WTC11 (cell line): Measurements from ENCODE around the gene UTP14C. TPM values are rescaled to one million over a fixed set of nuclear protein-coding genes. Genes with fewer than 3 reads are reported as not detected.
A peak's percentile ranks its signal among the peaks of the same experiment; 100 is the strongest.

Source experiments
- ATAC-seq: fragments of 200-7000 bp; cut with Tn5 transposase; 2 replicates; pipeline ENCODE4 v1.10.0; 2021; ENCODE audit warnings: mild to moderate bottlenecking, moderate library complexity
- CTCF ChIA-PET: fragments of 300-600 bp; sonication (Branson Sonifier 250); formaldehyde crosslinking; loops from one replicate; lab custom pipeline; 2021; ENCODE audit warnings: antibody characterized with exemption; lab: Charles Lee
- POLR2A ChIA-PET: fragments of 350-600 bp; sonication (Branson Sonifier 250); formaldehyde crosslinking; loops from one replicate; lab custom pipeline; 2021; ENCODE audit warnings: antibody characterized with exemption; lab: Charles Lee
- DNase-seq: peaks from one replicate; pipeline ENCODE4 v3.0.0; 2021; ENCODE audit warnings: low spot score
- H3K27ac Mint-ChIP-seq: 2 replicates; pipeline ENCODE4 v1.8.0; 2021; ENCODE audit warnings: mixed read lengths
- H3K27me3 Mint-ChIP-seq: 2 replicates; pipeline ENCODE4 v1.8.0; 2021; ENCODE audit warnings: low read depth, mild to moderate bottlenecking, moderate library complexity, mixed read lengths
- H3K36me3 Mint-ChIP-seq: 2 replicates; pipeline ENCODE4 v1.8.0; 2021; ENCODE audit warnings: mixed read lengths
- H3K4me1 Mint-ChIP-seq: 2 replicates; pipeline ENCODE4 v1.8.0; 2022; ENCODE audit warnings: mixed read lengths
- H3K4me3 Mint-ChIP-seq: 2 replicates; pipeline ENCODE4 v1.8.0; 2021; ENCODE audit warnings: mild to moderate bottlenecking, moderate library complexity, mixed read lengths
- H3K9me3 Mint-ChIP-seq: 2 replicates; pipeline ENCODE4 v1.8.0; 2021; ENCODE audit warnings: mixed read lengths
- CREB1 ChIP-seq: sonication (generic); formaldehyde crosslinking; IDR thresholded peaks from 2 replicates; pipeline ENCODE4 v1.8.0; 2023; ENCODE audit warnings: mild to moderate bottlenecking, missing genetic modification reagents
- ETV6 ChIP-seq: sonication (generic); formaldehyde crosslinking; IDR thresholded peaks from 2 replicates; pipeline ENCODE4 v1.8.1; 2022; ENCODE audit warnings: mild to moderate bottlenecking, missing genetic modification reagents
- GRHL2 ChIP-seq: fragments of 250-450 bp; sonication (Bioruptor Pico); IDR thresholded peaks from 2 replicates; pipeline ENCODE4 v1.8.0; 2022; ENCODE audit warnings: mild to moderate bottlenecking, moderate library complexity; ENCODE audit not compliant: insufficient replicate concordance, severe bottlenecking
- GTF2I ChIP-seq: fragments of 250-450 bp; sonication (Bioruptor Pico); conservative IDR thresholded peaks from 2 replicates; pipeline ENCODE4 v1.4.0; 2021; ENCODE audit warnings: mild to moderate bottlenecking
- JUN ChIP-seq: sonication (generic); formaldehyde crosslinking; IDR thresholded peaks from 2 replicates; pipeline ENCODE4 v1.8.0; 2023; ENCODE audit warnings: mild to moderate bottlenecking, missing genetic modification reagents
- NFE2L1 ChIP-seq: sonication (generic); formaldehyde crosslinking; IDR thresholded peaks from 2 replicates; pipeline ENCODE4 v1.8.1; 2023; ENCODE audit warnings: missing genetic modification reagents
- NFYB ChIP-seq: sonication (generic); formaldehyde crosslinking; conservative IDR thresholded peaks from 2 replicates; pipeline ENCODE4 v1.8.0; 2022; ENCODE audit warnings: low read depth, missing genetic modification reagents
- SP1 ChIP-seq: sonication (generic); formaldehyde crosslinking; conservative IDR thresholded peaks from 2 replicates; pipeline ENCODE4 v1.8.1; 2022; ENCODE audit warnings: missing genetic modification reagents
- TEAD4 ChIP-seq: sonication (generic); formaldehyde crosslinking; IDR thresholded peaks from 2 replicates; pipeline ENCODE4 v1.8.0; 2022; ENCODE audit warnings: mild to moderate bottlenecking, missing genetic modification reagents
- ZNF416 ChIP-seq: fragments of 250-450 bp; sonication (Bioruptor Pico); IDR thresholded peaks from 2 replicates; pipeline ENCODE4 v1.9.0; 2021; ENCODE audit warnings: mild to moderate bottlenecking, inconsistent platforms
- total RNA-seq: library from RNA; stranded (reverse); gene quantifications from 3 replicates; pipeline ENCODE4 v1.2.3, GENCODE V29; 2021
- TF ChIP-seq, protein P1 (sequence below): sonication (generic); formaldehyde crosslinking; IDR thresholded peaks from 2 replicates; pipeline ENCODE4 v1.8.0; 2022; ENCODE audit warnings: mild to moderate bottlenecking, missing genetic modification reagents
- TF ChIP-seq, protein P2 (sequence below): sonication (generic); formaldehyde crosslinking; IDR thresholded peaks from 2 replicates; pipeline ENCODE4 v1.8.1; 2022; ENCODE audit warnings: mild to moderate bottlenecking, missing genetic modification reagents, moderate library complexity, borderline replicate concordance
- TF ChIP-seq, protein P3 (sequence below): sonication (generic); formaldehyde crosslinking; conservative IDR thresholded peaks from 2 replicates; pipeline ENCODE4 v1.8.1; 2022; ENCODE audit warnings: mild to moderate bottlenecking, missing genetic modification reagents
- TF ChIP-seq, protein P4 (sequence below): sonication (generic); formaldehyde crosslinking; IDR thresholded peaks from 2 replicates; pipeline ENCODE4 v1.8.1; 2023; ENCODE audit warnings: mild to moderate bottlenecking, missing genetic modification reagents
- TF ChIP-seq, protein P5 (sequence below): fragments of 250-450 bp; sonication (Bioruptor Pico); IDR thresholded peaks from 2 replicates; pipeline ENCODE4 v1.9.0; 2021; ENCODE audit warnings: mild to moderate bottlenecking, borderline replicate concordance
- TF ChIP-seq, protein P6 (sequence below): sonication (generic); formaldehyde crosslinking; IDR thresholded peaks from 2 replicates; pipeline ENCODE4 v1.8.1; 2022; ENCODE audit warnings: mild to moderate bottlenecking, moderate library complexity, missing genetic modification reagents
- TF ChIP-seq, protein P7 (sequence below): fragments of 250-450 bp; sonication (Bioruptor Pico); IDR thresholded peaks from 2 replicates; pipeline ENCODE4 v1.9.0; 2021; ENCODE audit warnings: mild to moderate bottlenecking
- TF ChIP-seq, protein P8 (sequence below): fragments of 250-450 bp; sonication (Bioruptor Pico); IDR thresholded peaks from 2 replicates; pipeline ENCODE4 v2.1.2; 2022; ENCODE audit warnings: mild to moderate bottlenecking, moderate library complexity

UTP14C gene
- total RNA-seq, 1 experiment from 2014 or later, result 18.5 TPM

DNA sequence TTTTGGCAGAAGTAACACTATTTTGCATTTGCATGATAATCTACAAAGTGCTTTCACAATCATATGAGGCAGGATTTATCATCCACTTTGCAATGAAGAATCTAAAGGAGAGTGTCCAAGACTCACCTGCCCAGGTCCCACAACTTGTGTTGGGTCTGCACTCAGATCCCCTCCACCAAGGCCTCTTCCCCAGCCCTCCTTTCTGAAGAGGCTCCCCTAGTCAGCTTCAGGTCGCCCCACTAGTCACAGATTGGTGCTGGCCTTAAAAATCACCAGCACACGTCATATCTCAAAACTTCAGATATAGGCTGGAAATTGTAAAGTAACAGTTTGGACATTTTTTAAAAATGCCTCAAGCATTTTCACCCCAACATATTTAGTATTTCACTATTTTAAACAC, 30.8 kb upstream of the UTP14C start (continued):
- TF ChIP-seq CREB1 (no peak), NFYB (CRISPR knock-in tag) (no peak), JUN (CRISPR knock-in tag) (no peak), NFE2L1 (CRISPR knock-in tag) (no peak)
- TF ChIP-seq, protein P1, sequence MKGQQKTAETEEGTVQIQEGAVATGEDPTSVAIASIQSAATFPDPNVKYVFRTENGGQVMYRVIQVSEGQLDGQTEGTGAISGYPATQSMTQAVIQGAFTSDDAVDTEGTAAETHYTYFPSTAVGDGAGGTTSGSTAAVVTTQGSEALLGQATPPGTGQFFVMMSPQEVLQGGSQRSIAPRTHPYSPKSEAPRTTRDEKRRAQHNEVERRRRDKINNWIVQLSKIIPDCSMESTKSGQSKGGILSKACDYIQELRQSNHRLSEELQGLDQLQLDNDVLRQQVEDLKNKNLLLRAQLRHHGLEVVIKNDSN (CRISPR knock-in tag), result no peak
- TF ChIP-seq, protein P2, sequence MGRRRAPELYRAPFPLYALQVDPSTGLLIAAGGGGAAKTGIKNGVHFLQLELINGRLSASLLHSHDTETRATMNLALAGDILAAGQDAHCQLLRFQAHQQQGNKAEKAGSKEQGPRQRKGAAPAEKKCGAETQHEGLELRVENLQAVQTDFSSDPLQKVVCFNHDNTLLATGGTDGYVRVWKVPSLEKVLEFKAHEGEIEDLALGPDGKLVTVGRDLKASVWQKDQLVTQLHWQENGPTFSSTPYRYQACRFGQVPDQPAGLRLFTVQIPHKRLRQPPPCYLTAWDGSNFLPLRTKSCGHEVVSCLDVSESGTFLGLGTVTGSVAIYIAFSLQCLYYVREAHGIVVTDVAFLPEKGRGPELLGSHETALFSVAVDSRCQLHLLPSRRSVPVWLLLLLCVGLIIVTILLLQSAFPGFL, result no peak

DNA sequence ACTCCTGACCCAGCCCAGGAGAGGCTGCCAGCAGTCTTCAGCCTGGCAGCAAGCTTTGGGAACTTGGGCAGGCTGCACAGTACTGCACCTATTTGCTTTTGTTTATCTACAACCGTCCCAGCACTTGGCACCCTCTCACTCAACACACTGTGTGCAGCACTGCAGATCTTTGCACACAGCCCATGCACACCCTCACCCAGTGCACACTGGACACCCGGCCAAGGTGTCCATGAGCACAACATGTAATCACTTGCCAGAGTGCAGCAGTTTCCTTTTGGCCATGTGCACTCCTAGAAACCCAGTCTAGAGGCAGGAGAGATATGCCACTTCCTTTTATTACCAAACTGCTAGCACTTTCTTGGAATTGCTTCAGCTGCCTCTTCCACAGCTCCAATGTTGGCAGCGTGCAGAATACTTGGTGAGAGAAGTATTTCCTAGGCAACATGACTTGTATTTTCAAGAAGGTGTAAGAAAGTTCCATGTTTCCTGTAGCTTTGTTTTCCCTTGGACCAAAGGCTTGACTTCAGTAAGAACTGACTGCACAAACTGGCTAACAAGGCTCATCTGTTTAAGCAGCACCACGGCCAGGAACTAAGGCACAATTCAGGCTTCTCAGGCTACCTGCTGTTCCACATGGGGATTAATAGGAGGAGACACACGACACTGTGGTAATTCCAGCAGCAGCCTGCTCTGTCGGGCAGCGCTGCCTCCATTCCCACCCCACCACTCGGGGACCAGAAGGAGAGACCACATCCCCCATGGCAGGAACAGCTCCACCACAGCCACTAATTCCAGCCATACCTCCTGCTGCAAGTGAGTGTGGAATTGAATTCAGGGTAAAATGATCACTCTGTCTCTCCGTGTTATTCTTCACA, 28.6 kb upstream of the UTP14C start:
- H3K4me1 Mint-ChIP-seq, result peaks cover 50% of the 10 kb centered on the region
- ChIA-PET POLR2A (no interaction called here), CTCF (no interaction called here)
- no peak overlapping the region for H3K27ac Mint-ChIP-seq
- no peaks in the 10 kb centered on the region; the same call in 1 of the 2 replicates for H3K27me3 Mint-ChIP-seq
- ATAC-seq (peak; percentile 36), DNase-seq (no peak)
- no peak overlapping the region for H3K4me3 Mint-ChIP-seq
- H3K9me3 Mint-ChIP-seq, result no peaks in the 10 kb centered on the region
- no peaks in the 10 kb centered on the region for H3K36me3 Mint-ChIP-seq
- no peak for TF ChIP-seq SP1 (CRISPR knock-in tag)
- TF ChIP-seq, protein P3, sequence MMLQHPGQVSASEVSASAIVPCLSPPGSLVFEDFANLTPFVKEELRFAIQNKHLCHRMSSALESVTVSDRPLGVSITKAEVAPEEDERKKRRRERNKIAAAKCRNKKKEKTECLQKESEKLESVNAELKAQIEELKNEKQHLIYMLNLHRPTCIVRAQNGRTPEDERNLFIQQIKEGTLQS (CRISPR knock-in tag), result no peak
- TF ChIP-seq GTF2I (CRISPR knock-in tag), result no peak
- TF ChIP-seq ZNF416 (CRISPR knock-in tag), result no peak
- TF ChIP-seq TEAD4, result no peak
- TF ChIP-seq, protein P4, sequence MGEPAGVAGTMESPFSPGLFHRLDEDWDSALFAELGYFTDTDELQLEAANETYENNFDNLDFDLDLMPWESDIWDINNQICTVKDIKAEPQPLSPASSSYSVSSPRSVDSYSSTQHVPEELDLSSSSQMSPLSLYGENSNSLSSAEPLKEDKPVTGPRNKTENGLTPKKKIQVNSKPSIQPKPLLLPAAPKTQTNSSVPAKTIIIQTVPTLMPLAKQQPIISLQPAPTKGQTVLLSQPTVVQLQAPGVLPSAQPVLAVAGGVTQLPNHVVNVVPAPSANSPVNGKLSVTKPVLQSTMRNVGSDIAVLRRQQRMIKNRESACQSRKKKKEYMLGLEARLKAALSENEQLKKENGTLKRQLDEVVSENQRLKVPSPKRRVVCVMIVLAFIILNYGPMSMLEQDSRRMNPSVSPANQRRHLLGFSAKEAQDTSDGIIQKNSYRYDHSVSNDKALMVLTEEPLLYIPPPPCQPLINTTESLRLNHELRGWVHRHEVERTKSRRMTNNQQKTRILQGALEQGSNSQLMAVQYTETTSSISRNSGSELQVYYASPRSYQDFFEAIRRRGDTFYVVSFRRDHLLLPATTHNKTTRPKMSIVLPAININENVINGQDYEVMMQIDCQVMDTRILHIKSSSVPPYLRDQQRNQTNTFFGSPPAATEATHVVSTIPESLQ, result no peak

DNA sequence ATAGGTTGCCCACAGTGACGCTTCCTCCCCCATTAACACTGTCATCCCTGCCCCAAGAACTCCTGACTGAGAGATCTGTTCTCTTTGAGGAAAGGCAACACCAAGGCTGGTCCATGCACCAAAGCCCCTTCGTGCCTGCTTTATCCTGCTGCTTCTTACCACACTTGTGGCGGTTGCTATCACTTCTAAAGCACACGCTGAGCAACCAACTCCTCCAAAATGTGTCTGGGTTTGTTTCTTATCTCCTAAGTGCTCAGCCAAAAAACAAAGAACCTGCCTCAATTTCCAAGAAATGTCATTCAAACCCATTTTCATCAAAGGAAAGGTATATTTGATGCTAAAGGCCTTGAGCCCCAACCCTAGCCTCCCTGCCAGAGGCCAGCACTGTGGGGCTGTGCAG, 27.9 kb upstream of the UTP14C start:
- H3K4me1 Mint-ChIP-seq, result peaks cover 57% of the 10 kb centered on the region
- CTCF ChIA-PET, result interaction anchor here (5.4 kb wide), 1 partner anchor 132 kb away, joined by 36 read pairs; the partner anchor contains the start of gene NEK5
- H3K9me3 Mint-ChIP-seq, result no peaks in the 10 kb centered on the region
- no peak for TF ChIP-seq ETV6 (CRISPR knock-in tag)
- TF ChIP-seq, protein P5, sequence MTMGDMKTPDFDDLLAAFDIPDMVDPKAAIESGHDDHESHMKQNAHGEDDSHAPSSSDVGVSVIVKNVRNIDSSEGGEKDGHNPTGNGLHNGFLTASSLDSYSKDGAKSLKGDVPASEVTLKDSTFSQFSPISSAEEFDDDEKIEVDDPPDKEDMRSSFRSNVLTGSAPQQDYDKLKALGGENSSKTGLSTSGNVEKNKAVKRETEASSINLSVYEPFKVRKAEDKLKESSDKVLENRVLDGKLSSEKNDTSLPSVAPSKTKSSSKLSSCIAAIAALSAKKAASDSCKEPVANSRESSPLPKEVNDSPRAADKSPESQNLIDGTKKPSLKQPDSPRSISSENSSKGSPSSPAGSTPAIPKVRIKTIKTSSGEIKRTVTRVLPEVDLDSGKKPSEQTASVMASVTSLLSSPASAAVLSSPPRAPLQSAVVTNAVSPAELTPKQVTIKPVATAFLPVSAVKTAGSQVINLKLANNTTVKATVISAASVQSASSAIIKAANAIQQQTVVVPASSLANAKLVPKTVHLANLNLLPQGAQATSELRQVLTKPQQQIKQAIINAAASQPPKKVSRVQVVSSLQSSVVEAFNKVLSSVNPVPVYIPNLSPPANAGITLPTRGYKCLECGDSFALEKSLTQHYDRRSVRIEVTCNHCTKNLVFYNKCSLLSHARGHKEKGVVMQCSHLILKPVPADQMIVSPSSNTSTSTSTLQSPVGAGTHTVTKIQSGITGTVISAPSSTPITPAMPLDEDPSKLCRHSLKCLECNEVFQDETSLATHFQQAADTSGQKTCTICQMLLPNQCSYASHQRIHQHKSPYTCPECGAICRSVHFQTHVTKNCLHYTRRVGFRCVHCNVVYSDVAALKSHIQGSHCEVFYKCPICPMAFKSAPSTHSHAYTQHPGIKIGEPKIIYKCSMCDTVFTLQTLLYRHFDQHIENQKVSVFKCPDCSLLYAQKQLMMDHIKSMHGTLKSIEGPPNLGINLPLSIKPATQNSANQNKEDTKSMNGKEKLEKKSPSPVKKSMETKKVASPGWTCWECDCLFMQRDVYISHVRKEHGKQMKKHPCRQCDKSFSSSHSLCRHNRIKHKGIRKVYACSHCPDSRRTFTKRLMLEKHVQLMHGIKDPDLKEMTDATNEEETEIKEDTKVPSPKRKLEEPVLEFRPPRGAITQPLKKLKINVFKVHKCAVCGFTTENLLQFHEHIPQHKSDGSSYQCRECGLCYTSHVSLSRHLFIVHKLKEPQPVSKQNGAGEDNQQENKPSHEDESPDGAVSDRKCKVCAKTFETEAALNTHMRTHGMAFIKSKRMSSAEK (CRISPR knock-in tag), result no peak
- TF ChIP-seq CREB1, result no peak
- TF ChIP-seq, protein P6, sequence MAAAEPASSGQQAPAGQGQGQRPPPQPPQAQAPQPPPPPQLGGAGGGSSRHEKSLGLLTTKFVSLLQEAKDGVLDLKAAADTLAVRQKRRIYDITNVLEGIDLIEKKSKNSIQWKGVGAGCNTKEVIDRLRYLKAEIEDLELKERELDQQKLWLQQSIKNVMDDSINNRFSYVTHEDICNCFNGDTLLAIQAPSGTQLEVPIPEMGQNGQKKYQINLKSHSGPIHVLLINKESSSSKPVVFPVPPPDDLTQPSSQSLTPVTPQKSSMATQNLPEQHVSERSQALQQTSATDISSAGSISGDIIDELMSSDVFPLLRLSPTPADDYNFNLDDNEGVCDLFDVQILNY (CRISPR knock-in tag), result no peak
- TF ChIP-seq, protein P7, sequence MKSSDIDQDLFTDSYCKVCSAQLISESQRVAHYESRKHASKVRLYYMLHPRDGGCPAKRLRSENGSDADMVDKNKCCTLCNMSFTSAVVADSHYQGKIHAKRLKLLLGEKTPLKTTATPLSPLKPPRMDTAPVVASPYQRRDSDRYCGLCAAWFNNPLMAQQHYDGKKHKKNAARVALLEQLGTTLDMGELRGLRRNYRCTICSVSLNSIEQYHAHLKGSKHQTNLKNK (CRISPR knock-in tag), result no peak
- TF ChIP-seq, protein P8, sequence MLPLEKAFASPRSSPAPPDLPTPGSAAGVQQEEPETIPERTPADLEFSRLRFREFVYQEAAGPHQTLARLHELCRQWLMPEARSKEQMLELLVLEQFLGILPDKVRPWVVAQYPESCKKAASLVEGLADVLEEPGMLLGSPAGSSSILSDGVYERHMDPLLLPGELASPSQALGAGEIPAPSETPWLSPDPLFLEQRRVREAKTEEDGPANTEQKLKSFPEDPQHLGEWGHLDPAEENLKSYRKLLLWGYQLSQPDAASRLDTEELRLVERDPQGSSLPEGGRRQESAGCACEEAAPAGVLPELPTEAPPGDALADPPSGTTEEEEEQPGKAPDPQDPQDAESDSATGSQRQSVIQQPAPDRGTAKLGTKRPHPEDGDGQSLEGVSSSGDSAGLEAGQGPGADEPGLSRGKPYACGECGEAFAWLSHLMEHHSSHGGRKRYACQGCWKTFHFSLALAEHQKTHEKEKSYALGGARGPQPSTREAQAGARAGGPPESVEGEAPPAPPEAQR (CRISPR knock-in tag), result no peak
- no peak for TF ChIP-seq GRHL2 (CRISPR knock-in tag)

More for the DNA sequence above, 27.9 kb upstream of the UTP14C start:
- no peaks in the 10 kb centered on the region for H3K36me3 Mint-ChIP-seq
- no peak overlapping the region for H3K27ac Mint-ChIP-seq
- DNase-seq (no peak), ATAC-seq (no peak)
- H3K4me3 Mint-ChIP-seq, result no peak overlapping the region
- POLR2A ChIA-PET, result no interaction called here
- H3K27me3 Mint-ChIP-seq, result no peaks in the 10 kb centered on the region; the same call in 1 of the 2 replicates
